GM12892 (cell line): ENCODE measurements around the gene TULP1.

Experiments
- DNase-seq: peaks from one replicate; pipeline ENCODE4 v3.0.0; 2011; ENCODE audit not compliant: insufficient read length
- FAIRE-seq: peaks from 2 replicates; lab custom pipeline; 2011; peaks lifted over from hg19 to GRCh38; lab: Jason Lieb, UNC
- POLR2A ChIP-seq: IDR thresholded peaks from 2 replicates; pipeline ENCODE4 v1.6.1; 2011; ENCODE audit warnings: low read depth, low read length, control low read depth
- POLR2AphosphoS5 ChIP-seq: IDR thresholded peaks from 2 replicates; pipeline ENCODE4 v1.6.1; 2011; ENCODE audit warnings: low read depth, low read length, control low read depth
- TAF1 ChIP-seq: IDR thresholded peaks from 2 replicates; pipeline ENCODE4 v1.6.1; 2011; ENCODE audit warnings: low read depth, mild to moderate bottlenecking, control low read depth, low read length, borderline replicate concordance

Gene TULP1

GRCh38 chr6:35468181-35468979 lies 44.3 kb downstream of the TULP1 start, which contains the start of gene RPL10A:
Gene RPL10A, plus strand, starts transcription at chr6:35468401. Its CDS starts 34 bp downstream, at chr6:35468435.
- TF ChIP-seq POLR2AphosphoS5: peak; percentile 100
- TF ChIP-seq TAF1: peak; percentile 100
- TF ChIP-seq POLR2A: peak; percentile 100
- FAIRE-seq: peak; percentile 87
- peak; percentile 91 for DNase-seq

- DNase-seq (no peak), FAIRE-seq (no peak)
- TF ChIP-seq POLR2A (no peak), POLR2AphosphoS5 (no peak), TAF1 (no peak)
Observed at GRCh38 chr6:35465646-35466045, 47.0 kb downstream of the TULP1 start.

GRCh38 chr6:35463292-35463691 lies 49.4 kb downstream of the TULP1 start:
- no peak for TF ChIP-seq POLR2A
- no peak for TF ChIP-seq POLR2AphosphoS5
- TF ChIP-seq TAF1: no peak
- DNase-seq: no peak
- FAIRE-seq: no peak

- TF ChIP-seq POLR2A: no peak
- TF ChIP-seq POLR2AphosphoS5: no peak
- no peak for TF ChIP-seq TAF1
- DNase-seq (no peak), FAIRE-seq (no peak)
Observed at GRCh38 chr6:35461270-35461669, 51.4 kb downstream of the TULP1 start.

- DNase-seq (no peak), FAIRE-seq (no peak)
- TF ChIP-seq TAF1: no peak
- no peak for TF ChIP-seq POLR2A
- no peak for TF ChIP-seq POLR2AphosphoS5
Observed at GRCh38 chr6:35457907-35458306, 54.8 kb downstream of the TULP1 start.

GRCh38 chr6:35454391-35455110 lies 58.1 kb downstream of the TULP1 start:
- no peak for FAIRE-seq

GRCh38 chr6:35453236-35453635 lies 59.5 kb downstream of the TULP1 start:
- DNase-seq: no peak
- TF ChIP-seq POLR2AphosphoS5 (no peak), POLR2A (no peak), TAF1 (no peak)
- no peak for FAIRE-seq

More at GRCh38 chr6:35454391-35455110, 58.1 kb downstream of the TULP1 start:
- TF ChIP-seq TAF1: no peak
- TF ChIP-seq POLR2AphosphoS5: no peak
- TF ChIP-seq POLR2A: no peak
- DNase-seq: no peak

- TF ChIP-seq POLR2A (no peak), TAF1 (no peak), POLR2AphosphoS5 (no peak)
- DNase-seq: peak; percentile 92
- FAIRE-seq: peak; percentile 90
Observed at GRCh38 chr6:35452183-35453090, 60.3 kb downstream of the TULP1 start, which contains the start of gene FANCE. Gene FANCE, plus strand, starts transcription at chr6:35452338. Its CDS starts 208 bp downstream, at chr6:35452546.

GRCh38 chr6:35451354-35452182 lies 61.1 kb downstream of the TULP1 start:
- no peak for DNase-seq
- no peak for FAIRE-seq
- TF ChIP-seq TAF1: no peak
- TF ChIP-seq POLR2AphosphoS5: no peak
- no peak for TF ChIP-seq POLR2A

- FAIRE-seq (no peak), DNase-seq (peak; percentile 63)
- TF ChIP-seq TAF1: no peak
- TF ChIP-seq POLR2AphosphoS5: no peak
- no peak for TF ChIP-seq POLR2A
Observed at GRCh38 chr6:35449287-35449881, 63.3 kb downstream of the TULP1 start.
